Measurements from ENCODE around the gene WWP2. TPM values are rescaled to one million over a fixed set of nuclear protein-coding genes. Genes with fewer than 3 reads are reported as not detected.
"Not testable (repeated sequence)": the region's sequence is repeated elsewhere in the genome, so short reads cannot be mapped to it uniquely, and the experiment has no call there.

Gene WWP2
- total and polyA plus RNA-seq, 9 donors: 22.5 to 49.4 (median 39.3) TPM

- TF ChIP-seq CTCF (IDR thresholded peaks at IDR 0.05) (no peak), POLR2A (IDR thresholded peaks at IDR 0.05) (no peak), EP300 (IDR thresholded peaks at IDR 0.05) (no peak)
- intact Hi-C loops (cut with DNase I): no loop called here
- H3K27ac ChIP-seq: peak overlapping the region in 1 of 2 donors; percentile 18
- no peak for DNase-seq
- peaks cover 7% of the 10 kb centered on the region for H3K4me1 ChIP-seq (ENCODE audit: insufficient read depth)
- no peaks in the 10 kb centered on the region for H3K9me3 ChIP-seq
- H3K36me3 ChIP-seq: no peaks in the 10 kb centered on the region
- no peaks in the 10 kb centered on the region for H3K27me3 ChIP-seq
- 51 to 64% (median 62%) methylated on average over 15 of the region's 15 CpGs for WGBS, 3 donors
- no peak overlapping the region for H3K4me3 ChIP-seq
These were observed 58.9 kb downstream of the WWP2 start for GRCh38 chr16:69820926-69821541.

- Histone ChIP-seq H3K27me3 (no peaks in the 10 kb centered on the region), H3K9me3 (no peaks in the 10 kb centered on the region), H3K36me3 (no peaks in the 10 kb centered on the region), H3K4me3 (no peak overlapping the region), H3K4me1 (ENCODE audit: insufficient read depth) (peaks cover 7% of the 10 kb centered on the region), H3K27ac (no peak overlapping the region)
- TF ChIP-seq EP300 (IDR thresholded peaks at IDR 0.05) (no peak), CTCF (IDR thresholded peaks at IDR 0.05) (no peak), POLR2A (IDR thresholded peaks at IDR 0.05) (no peak)
- intact Hi-C loops (cut with DNase I): no loop called here
- WGBS, 3 donors: 90 to 95% (median 92%) methylated on average over 6 of the region's 6 CpGs
- DNase-seq: no peak
These were observed 59.7 kb downstream of the WWP2 start for GRCh38 chr16:69821844-69822173.

DNA sequence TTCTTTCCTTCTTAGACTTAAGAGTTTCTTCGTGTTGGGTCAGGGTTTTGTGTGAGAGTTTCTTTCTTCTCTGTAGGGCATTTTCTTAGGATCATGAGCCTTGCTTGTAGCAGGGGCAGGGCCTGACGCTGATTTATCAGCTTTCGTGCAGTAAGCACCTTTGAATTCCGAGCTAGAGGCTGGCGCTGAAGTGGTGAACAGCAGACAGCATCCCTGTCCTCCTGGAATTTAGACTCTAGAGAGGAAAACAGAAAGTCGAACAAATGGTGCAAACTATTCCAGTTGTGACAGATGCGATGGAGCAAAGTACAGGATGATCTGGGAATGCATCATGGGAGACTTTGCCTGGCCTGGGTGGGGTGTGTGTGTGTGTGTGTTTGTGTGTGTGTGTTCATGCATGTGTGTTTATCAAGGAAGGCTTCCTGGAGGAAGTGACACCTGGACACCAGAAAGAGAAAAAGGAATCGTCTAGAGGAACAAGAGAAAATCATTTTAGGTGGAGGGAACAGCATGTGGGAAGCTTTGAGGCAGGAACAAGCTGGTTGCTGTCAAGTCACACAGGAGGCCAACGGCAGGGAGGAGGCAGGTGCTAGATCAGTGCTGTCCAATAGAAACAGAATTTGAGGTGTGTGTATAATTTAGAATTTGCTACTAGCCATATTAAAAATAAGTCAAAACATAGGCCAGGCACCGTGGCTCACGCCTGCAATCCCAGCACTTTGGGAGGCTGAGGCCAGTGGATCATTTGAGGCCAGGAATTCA is 60.2 kb downstream of the WWP2 start:
- intact Hi-C loops (cut with DNase I): no loop called here
- Histone ChIP-seq H3K9me3 (no peaks in the 10 kb centered on the region), H3K36me3 (no peaks in the 10 kb centered on the region), H3K4me1 (ENCODE audit: insufficient read depth) (peaks cover 7% of the 10 kb centered on the region), H3K27me3 (no peaks in the 10 kb centered on the region), H3K27ac (no peak overlapping the region), H3K4me3 (no peak overlapping the region)
- 89 to 92% (median 90%) methylated on average over 11 of the region's 11 CpGs for WGBS, 3 donors
- TF ChIP-seq POLR2A (IDR thresholded peaks at IDR 0.05) (no peak), EP300 (IDR thresholded peaks at IDR 0.05) (no peak), CTCF (IDR thresholded peaks at IDR 0.05) (no peak)
- no peak for DNase-seq

DNA sequence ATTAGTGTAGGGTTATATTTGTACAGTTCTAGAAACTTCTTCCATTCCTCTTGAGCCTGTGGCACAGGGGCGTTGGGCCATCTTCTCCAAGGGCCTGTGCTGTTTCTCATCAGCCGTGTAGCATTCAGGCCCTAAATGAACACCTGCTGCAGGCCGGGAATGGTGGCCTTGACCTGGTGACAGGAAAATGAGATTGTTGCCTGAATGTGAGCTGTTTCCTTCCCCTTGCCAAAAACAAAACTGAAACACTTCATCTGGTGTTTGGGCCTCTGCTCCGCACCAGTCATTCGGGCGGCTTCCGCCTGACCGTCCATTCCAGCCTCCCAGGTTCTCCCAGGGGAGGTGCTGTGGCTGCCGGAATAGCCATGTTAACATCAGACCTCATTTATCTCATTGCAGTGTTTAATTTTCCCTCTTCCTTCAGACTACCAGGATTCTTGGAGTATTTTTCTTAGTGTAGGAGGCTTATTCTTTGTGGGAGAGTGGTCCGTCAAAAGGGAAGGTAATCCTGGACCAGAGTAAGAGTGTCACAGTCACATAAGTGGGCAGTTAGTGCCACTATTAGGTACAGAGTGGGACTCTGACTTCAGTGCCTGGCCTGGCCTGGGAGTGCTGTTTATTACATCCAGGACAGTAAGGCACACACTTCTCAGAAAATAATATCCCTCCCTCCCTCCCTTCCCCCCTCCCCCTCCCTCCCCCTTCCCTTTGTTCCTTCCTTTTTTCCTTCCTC is 61.9 kb downstream of the WWP2 start:
- Histone ChIP-seq H3K4me1 (ENCODE audit: insufficient read depth) (peaks cover 7% of the 10 kb centered on the region), H3K4me3 (no peak overlapping the region), H3K36me3 (no peaks in the 10 kb centered on the region), H3K27me3 (no peaks in the 10 kb centered on the region), H3K9me3 (no peaks in the 10 kb centered on the region), H3K27ac (peak overlapping the region; percentile 53 to 87)
- 2 to 15% (median 3%) methylated on average over 10 of the region's 10 CpGs for WGBS, 3 donors
- DNase-seq: peak; percentile 85 to 89 (median 87)
- TF ChIP-seq EP300 (IDR thresholded peaks at IDR 0.05): no peak
- intact Hi-C loops (cut with DNase I): no loop called here

DNA sequence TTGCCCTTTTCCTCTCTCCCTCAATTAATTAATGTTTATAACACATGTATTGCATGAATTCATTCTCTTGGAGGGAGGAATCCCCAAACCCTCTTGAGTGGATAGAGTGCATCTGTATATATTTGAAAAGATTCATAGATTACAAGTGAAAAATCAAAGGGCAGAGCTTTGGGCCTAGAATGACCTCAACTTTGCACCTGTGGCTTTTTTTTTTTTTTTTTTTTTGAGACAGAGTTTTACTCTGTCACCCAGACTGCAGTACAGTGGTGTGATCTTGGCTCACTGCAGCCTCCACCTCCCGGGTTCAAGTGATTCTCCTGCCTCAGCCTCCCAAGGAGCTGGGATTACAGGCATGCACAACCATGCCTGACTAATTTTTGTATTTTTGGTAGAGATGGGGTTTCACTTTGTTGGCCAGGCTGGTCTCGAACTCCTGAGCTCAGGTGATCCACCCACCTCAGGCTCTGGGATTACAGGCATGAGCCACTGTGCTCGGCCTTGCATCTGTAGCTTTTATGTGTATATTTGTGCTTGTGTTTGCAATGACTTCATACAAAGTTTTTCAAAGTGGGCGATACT is 62.5 kb downstream of the WWP2 start:
- intact Hi-C loops (cut with DNase I); H3K4me3 ChIP-seq; DNase-seq; H3K9me3 ChIP-seq; H3K4me1 ChIP-seq (ENCODE audit: insufficient read depth); H3K27me3 ChIP-seq; H3K36me3 ChIP-seq: not testable (repeated sequence)
- H3K27ac ChIP-seq: peak overlapping the region in 1 of 2 donors; percentile 87
- WGBS, 3 donors: 74 to 91% (median 87%) methylated on average over 4 of the region's 4 CpGs

Measured in ovary (tissue), 9 donors.